GM21367 (cell line): Measurements from ENCODE around the gene GAGE2A.
"Not testable (repeated sequence)": the region's sequence is repeated elsewhere in the genome, so short reads cannot be mapped to it uniquely, and the experiment has no call there.

Source experiments
- ATAC-seq: cut with Tn5 transposase; IDR thresholded peaks from one replicate; pipeline ENCODE4 v1.9.1; 2021; ENCODE audit not compliant: unreplicated experiment

Gene GAGE2A

GRCh38 chrX:49589196-49589595, at the start of gene GAGE2A:
TSS of gene GAGE2A (plus strand) at chrX:49589496. CDS start at chrX:49590651, 1,155 bp downstream.
- not testable (repeated sequence) for ATAC-seq

- not testable (repeated sequence) for ATAC-seq
These were observed 47.9 kb upstream of the GAGE2A start, which contains the start of gene GAGE12D for GRCh38 chrX:49541433-49541832. TSS of gene GAGE12D (plus strand) at chrX:49541733. CDS start at chrX:49542888, 1,155 bp downstream.

- not testable (repeated sequence) for ATAC-seq
These were observed 38.3 kb upstream of the GAGE2A start, which contains the start of gene GAGE12E for GRCh38 chrX:49550989-49551388. TSS of gene GAGE12E (plus strand) at chrX:49551289. CDS start at chrX:49552444, 1,155 bp downstream.

GRCh38 chrX:49560542-49560941, 28.8 kb upstream of the GAGE2A start, which contains the start of gene GAGE12F:
TSS of gene GAGE12F (plus strand) at chrX:49560842. CDS start at chrX:49561997, 1,155 bp downstream.
- ATAC-seq = not testable (repeated sequence)

- not testable (repeated sequence) for ATAC-seq
These were observed 20.6 kb upstream of the GAGE2A start for GRCh38 chrX:49568728-49569127.

- ATAC-seq = not testable (repeated sequence)
These were observed 20.1 kb upstream of the GAGE2A start for GRCh38 chrX:49569152-49569551.

GRCh38 chrX:49570100-49570499, 19.2 kb upstream of the GAGE2A start, which contains the start of gene GAGE12G:
TSS of gene GAGE12G (plus strand) at chrX:49570400. CDS start at chrX:49571555, 1,155 bp downstream.
- ATAC-seq = not testable (repeated sequence)

GRCh38 chrX:49579649-49580048, 9.6 kb upstream of the GAGE2A start, which contains the start of gene GAGE12H:
TSS of gene GAGE12H (plus strand) at chrX:49579949. CDS start at chrX:49581104, 1,155 bp downstream.
- ATAC-seq = not testable (repeated sequence)

- not testable (repeated sequence) for ATAC-seq
These were observed 628 bp downstream of the GAGE2A start for GRCh38 chrX:49589769-49590478.

- not testable (repeated sequence) for ATAC-seq
These were observed 1.2 kb downstream of the GAGE2A start for GRCh38 chrX:49590488-49590887.

- ATAC-seq = not testable (repeated sequence)
These were observed 9.4 kb downstream of the GAGE2A start, which contains the start of gene GAGE1 for GRCh38 chrX:49598720-49599119. TSS of gene GAGE1 (plus strand) at chrX:49599020. CDS start at chrX:49600175, 1,155 bp downstream.

GRCh38 chrX:49610718-49611310, 21.5 kb downstream of the GAGE2A start:
- ATAC-seq = no peak

- ATAC-seq = no peak
These were observed 29.3 kb downstream of the GAGE2A start for GRCh38 chrX:49618574-49618973.

GRCh38 chrX:49627086-49627777, 37.9 kb downstream of the GAGE2A start:
- ATAC-seq = no peak

- no peak for ATAC-seq
These were observed 55.8 kb downstream of the GAGE2A start for GRCh38 chrX:49644991-49645637.
